SH-SY5Y (cell line): ENCODE measurements around the gene ACKR2.

Experiments used
- GATA2 ChIP-seq: IDR thresholded peaks from 2 replicates; pipeline ENCODE4 v1.6.1; 2011; ENCODE audit warnings: mild to moderate bottlenecking, low read depth, low read length
- GATA3 ChIP-seq: IDR thresholded peaks from 2 replicates; pipeline ENCODE4 v1.6.1; 2011; ENCODE audit warnings: low read depth, mild to moderate bottlenecking, low read length, moderate library complexity

Gene ACKR2

DNA sequence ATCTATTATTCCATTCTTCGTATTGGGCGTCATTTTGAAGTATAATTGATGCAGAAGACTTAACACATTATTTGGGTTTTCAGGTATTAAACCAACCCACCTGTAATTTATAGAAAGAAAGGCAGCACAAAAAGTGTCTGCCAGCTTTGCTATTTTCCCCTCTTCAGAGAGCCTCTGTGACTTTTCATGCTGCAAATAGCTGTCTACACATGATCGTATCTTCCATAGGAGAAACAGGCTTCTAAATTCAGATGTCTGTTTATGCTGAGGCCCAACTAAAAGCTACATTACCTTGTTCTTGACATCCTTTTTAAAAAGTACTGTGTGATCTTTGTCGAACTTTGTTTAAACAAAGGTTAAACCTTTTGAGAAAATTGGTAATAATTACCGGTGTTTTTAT lies 5.0 kb downstream of the ACKR2 start:
- TF ChIP-seq GATA3 (no peak), GATA2 (peak; percentile 28; the same call in 1 of the 2 replicates)

DNA sequence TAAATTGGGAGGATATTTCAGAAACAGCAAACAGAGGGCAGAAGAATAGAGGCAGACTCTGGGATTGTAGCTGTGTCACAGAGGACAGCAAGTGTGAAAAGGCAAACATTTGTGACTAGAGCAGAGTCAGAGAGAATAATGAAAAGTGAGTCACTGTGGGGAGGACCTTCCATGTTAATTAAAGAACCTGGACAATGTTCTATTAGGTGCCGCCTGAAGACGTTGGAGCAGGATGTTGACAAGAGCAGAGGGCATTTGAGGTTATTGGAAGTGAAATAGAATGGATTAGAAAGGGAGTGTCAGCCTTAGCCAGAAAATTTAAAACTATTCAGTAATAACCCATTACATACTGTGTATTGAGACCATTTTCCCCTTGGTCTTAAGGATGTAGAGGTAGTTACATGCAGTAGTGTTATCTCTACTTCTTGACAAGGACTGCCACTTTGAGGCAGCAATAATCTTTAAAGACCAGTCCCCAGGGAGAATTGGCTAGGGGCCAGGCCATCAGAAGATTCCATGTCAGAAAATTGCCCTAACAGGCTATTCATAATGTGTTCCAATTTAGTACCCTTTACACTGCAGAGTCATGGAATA lies 5.8 kb downstream of the ACKR2 start:
- TF ChIP-seq GATA2 = no peak
- no peak for TF ChIP-seq GATA3

- no peak for TF ChIP-seq GATA3
- no peak for TF ChIP-seq GATA2
Measured at GRCh38 chr3:42815826-42816225, 6.6 kb downstream of the ACKR2 start.

- TF ChIP-seq GATA2 = no peak
- TF ChIP-seq GATA3 = no peak
Measured at GRCh38 chr3:42819351-42819965, 10.2 kb downstream of the ACKR2 start.

DNA sequence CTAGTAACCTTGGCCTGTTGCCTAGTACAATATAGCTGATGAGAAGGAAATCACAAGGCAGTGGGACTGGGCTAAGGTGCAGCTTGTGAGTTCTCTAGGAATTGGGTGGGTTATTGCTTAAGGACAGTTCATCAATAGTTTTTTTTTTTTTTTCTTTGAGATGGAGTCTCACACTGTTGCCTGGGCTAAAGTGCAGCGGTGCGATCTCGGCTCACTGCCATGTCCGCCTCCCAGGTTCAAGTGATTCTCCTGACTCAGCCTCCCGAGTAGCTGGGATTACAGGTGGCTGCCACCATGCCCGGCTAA lies 11.5 kb downstream of the ACKR2 start:
- no peak for TF ChIP-seq GATA3
- no peak for TF ChIP-seq GATA2

DNA sequence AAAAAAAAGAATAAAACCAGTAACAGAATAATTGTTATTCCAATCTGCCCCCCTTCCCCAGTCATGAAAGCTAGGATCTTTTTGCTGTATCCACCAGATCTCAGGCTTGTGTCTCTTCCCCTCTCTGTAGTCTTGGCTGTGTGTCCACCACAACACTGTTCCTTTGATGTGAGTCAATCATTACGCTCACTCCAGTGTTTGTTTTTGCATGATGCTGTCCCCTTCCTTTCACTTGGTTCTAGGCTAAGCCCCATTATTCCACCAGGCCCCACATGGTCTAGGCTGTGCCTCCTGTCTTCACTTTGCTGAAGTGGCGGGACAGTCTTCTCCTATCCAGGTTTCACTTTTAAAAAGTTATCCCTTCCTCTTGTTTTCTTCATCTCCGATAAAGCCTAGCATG lies 13.6 kb downstream of the ACKR2 start:
- TF ChIP-seq GATA3 = no peak
- no peak for TF ChIP-seq GATA2

GRCh38 chr3:42823351-42823750 lies 14.1 kb downstream of the ACKR2 start:
- TF ChIP-seq GATA3 = no peak
- TF ChIP-seq GATA2 = no peak

- no peak for TF ChIP-seq GATA2
- TF ChIP-seq GATA3 = no peak
Measured at GRCh38 chr3:42826141-42826540, 16.9 kb downstream of the ACKR2 start.

GRCh38 chr3:42827023-42827422 lies 17.8 kb downstream of the ACKR2 start:
- TF ChIP-seq GATA3 = no peak
- no peak for TF ChIP-seq GATA2

GRCh38 chr3:42827654-42828053 lies 18.4 kb downstream of the ACKR2 start:
- no peak for TF ChIP-seq GATA2
- TF ChIP-seq GATA3 = no peak

- TF ChIP-seq GATA3 (no peak), GATA2 (no peak)
Measured at GRCh38 chr3:42829083-42829627, 19.9 kb downstream of the ACKR2 start.

DNA sequence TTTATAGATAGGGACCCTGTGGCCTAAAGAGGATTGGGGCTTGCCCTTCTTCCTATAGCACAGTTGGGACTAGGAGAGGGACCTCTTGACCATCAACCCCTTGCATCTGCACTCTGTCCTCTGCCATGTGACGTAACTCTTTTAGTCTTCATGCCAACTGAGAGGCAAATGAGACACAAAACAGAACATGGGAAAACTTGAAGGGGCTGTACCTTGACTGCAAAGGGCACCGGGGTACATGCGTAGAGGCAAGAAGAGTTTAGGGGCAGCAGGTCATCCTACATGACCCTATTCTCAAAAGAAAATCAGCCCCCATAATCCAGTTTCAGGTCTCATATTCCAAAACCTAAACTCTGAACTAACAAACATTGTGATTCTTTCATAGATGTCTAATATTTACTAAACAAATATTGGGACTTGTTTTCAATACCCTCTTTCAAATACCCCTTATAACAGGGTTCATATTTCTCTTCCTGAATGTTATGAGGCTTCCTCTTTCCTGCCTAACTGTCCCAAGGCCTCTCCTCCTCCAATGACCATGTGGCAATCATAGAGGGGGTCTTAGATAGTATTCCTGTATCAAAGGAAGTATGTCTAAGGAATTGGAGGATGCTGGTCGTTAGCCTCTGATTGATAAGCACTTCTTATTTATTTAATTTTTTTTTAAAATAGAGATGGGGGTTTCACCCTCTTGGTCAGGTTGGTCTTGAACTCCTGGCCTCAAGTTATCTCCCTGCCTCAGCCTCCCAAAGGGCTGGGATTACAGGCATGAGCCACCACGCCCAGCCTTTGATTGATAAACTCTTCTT lies 20.6 kb downstream of the ACKR2 start:
- TF ChIP-seq GATA3 = no peak
- TF ChIP-seq GATA2 = no peak

- TF ChIP-seq GATA3 (no peak), GATA2 (no peak)
Measured at GRCh38 chr3:42830437-42831320, 21.4 kb downstream of the ACKR2 start.

DNA sequence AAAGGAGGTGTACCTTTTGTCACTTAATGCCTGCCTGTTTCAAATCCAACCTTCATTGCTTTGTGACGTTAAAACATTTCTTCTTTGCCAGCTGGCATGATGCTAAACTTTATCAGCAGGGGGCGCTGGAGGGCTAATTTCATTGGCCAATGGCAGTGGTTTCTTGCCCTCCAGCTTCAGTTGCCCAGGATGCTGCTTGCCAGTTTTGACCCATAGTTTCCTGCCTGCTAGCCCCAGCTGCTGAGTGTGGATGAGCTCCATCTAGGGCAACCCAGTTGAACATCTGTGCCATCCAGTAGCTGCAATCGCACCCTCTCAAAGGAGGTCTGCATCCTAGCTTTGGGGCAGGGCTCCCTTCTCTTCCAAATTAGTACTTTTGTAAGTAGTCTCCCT lies 22.1 kb downstream of the ACKR2 start:
- TF ChIP-seq GATA2 = no peak
- TF ChIP-seq GATA3 = no peak
